ENCODE measurements around the gene VEGFA.

The VEGFA gene

GRCh38 chr6:43769526-43770371 is at the start of gene VEGFA:
TSS of gene VEGFA (plus strand) at chr6:43770211.
- FAIRE-seq = no peak

- no peak for FAIRE-seq
Observed at GRCh38 chr6:43720999-43721398, 49.0 kb upstream of the VEGFA start.

- no peak for FAIRE-seq
Observed at GRCh38 chr6:43722920-43723545, 47.0 kb upstream of the VEGFA start.

- FAIRE-seq = no peak
Observed at GRCh38 chr6:43723737-43724295, 46.2 kb upstream of the VEGFA start.

- FAIRE-seq = no peak
Observed at GRCh38 chr6:43724354-43724753, 45.7 kb upstream of the VEGFA start.

GRCh38 chr6:43724914-43725642 is 44.9 kb upstream of the VEGFA start:
- FAIRE-seq = no peak

GRCh38 chr6:43725643-43726580 is 44.1 kb upstream of the VEGFA start:
- no peak for FAIRE-seq

- FAIRE-seq = no peak
Observed at GRCh38 chr6:43727634-43728033, 42.4 kb upstream of the VEGFA start.

- FAIRE-seq = no peak
Observed at GRCh38 chr6:43728586-43728985, 41.4 kb upstream of the VEGFA start.

- FAIRE-seq = no peak
Observed at GRCh38 chr6:43729537-43729936, 40.5 kb upstream of the VEGFA start.

GRCh38 chr6:43730634-43731033 is 39.4 kb upstream of the VEGFA start:
- FAIRE-seq = no peak

GRCh38 chr6:43733471-43734293 is 36.3 kb upstream of the VEGFA start:
- no peak for FAIRE-seq

GRCh38 chr6:43734294-43734665 is 35.7 kb upstream of the VEGFA start:
- FAIRE-seq = no peak

- no peak for FAIRE-seq
Observed at GRCh38 chr6:43735642-43736199, 34.3 kb upstream of the VEGFA start.

- FAIRE-seq = no peak
Observed at GRCh38 chr6:43736211-43736786, 33.7 kb upstream of the VEGFA start.

- FAIRE-seq = no peak
Observed at GRCh38 chr6:43736844-43737243, 33.2 kb upstream of the VEGFA start.

GRCh38 chr6:43737272-43738081 is 32.5 kb upstream of the VEGFA start:
- no peak for FAIRE-seq

GRCh38 chr6:43738267-43738676 is 31.7 kb upstream of the VEGFA start:
- FAIRE-seq = no peak

- no peak for FAIRE-seq
Observed at GRCh38 chr6:43738877-43739641, 31.0 kb upstream of the VEGFA start.

All from islet of Langerhans (tissue), 1 donor.